OCI-LY7 (cell line): ENCODE data around the gene COX7A2L. TPM values are rescaled to one million over a fixed set of nuclear protein-coding genes. Genes with fewer than 3 reads are reported as not detected.
"Not testable (repeated sequence)": the region's sequence is repeated elsewhere in the genome, so short reads cannot be mapped to it uniquely, and the experiment has no call there.

Source experiments
- BruUV-seq: library from RNA; stranded (reverse); fragments of 400-500 nt; replicated peaks from 2 replicates; lab custom pipeline; 2021; lab: Mats Ljungman, UMichigan
- CTCF ChIA-PET: fragments of 300-600 bp; sonication (Branson Sonifier 250); formaldehyde crosslinking; loops from one replicate; lab custom pipeline; 2022; ENCODE audit warnings: antibody characterized with exemption; ENCODE audit not compliant: unreplicated experiment; lab: Charles Lee
- POLR2A ChIA-PET: fragments of 300-600 bp; sonication (Branson Sonifier 250); formaldehyde crosslinking; loops from one replicate; lab custom pipeline; 2022; ENCODE audit warnings: antibody characterized with exemption; lab: Charles Lee
- DNase-seq: peaks from one replicate; pipeline ENCODE4 v3.0.0-alpha.2; 2015; ENCODE audit warnings: low spot score
- H2AFZ ChIP-seq: fragments of 200-600 bp; sonication (generic), shearing (Covaris generic); 2 replicates; pipeline ENCODE4 v1.6.1; 2014; ENCODE audit warnings: mild to moderate bottlenecking, antibody characterized with exemption, low read length, moderate library complexity
- H3K27ac ChIP-seq: fragments of 200-600 bp; sonication (generic); 2 replicates; pipeline ENCODE4 v1.5.1; 2014; ENCODE audit warnings: mixed run types, low read depth, mild to moderate bottlenecking, moderate library complexity, low read length, inconsistent platforms; ENCODE audit not compliant: poor library complexity, severe bottlenecking
- H3K36me3 ChIP-seq: fragments of 200-600 bp; sonication (generic); 2 replicates; pipeline ENCODE4 v1.6.1; 2014; ENCODE audit warnings: mild to moderate bottlenecking, antibody characterized with exemption, low read length, moderate library complexity, mixed read lengths; ENCODE audit not compliant: insufficient read depth
- H3K4me1 ChIP-seq: fragments of 200-600 bp; sonication (generic); 2 replicates; pipeline ENCODE4 v1.5.1; 2014; ENCODE audit warnings: mild to moderate bottlenecking, low read length; ENCODE audit not compliant: insufficient read depth, poor library complexity, severe bottlenecking
- H3K4me2 ChIP-seq: fragments of 200-600 bp; sonication (generic); 2 replicates; pipeline ENCODE4 v1.6.1; 2014; ENCODE audit warnings: mild to moderate bottlenecking, low read length
- H3K4me3 ChIP-seq: fragments of 200-600 bp; sonication (generic); 2 replicates; pipeline ENCODE4 v1.5.1; 2014; ENCODE audit warnings: mild to moderate bottlenecking, low read depth, low read length; ENCODE audit not compliant: poor library complexity, severe bottlenecking
- H3K79me2 ChIP-seq: fragments of 200-600 bp; sonication (generic); 2 replicates; pipeline ENCODE4 v1.6.1; 2016; ENCODE audit warnings: low read depth, mild to moderate bottlenecking, low read length, moderate library complexity, mixed read lengths; ENCODE audit not compliant: insufficient read depth
- H3K9me2 ChIP-seq: fragments of 200-600 bp; sonication (generic); 2 replicates; pipeline ENCODE4 v1.6.1; 2016; ENCODE audit warnings: mild to moderate bottlenecking, low read length, mixed read lengths; ENCODE audit not compliant: insufficient read depth
- H3K9me3 ChIP-seq: fragments of 200-600 bp; sonication (generic); 2 replicates; pipeline ENCODE4 v1.6.1; 2014; ENCODE audit warnings: mild to moderate bottlenecking, mixed run types, low read length, mixed read lengths
- H4K20me1 ChIP-seq: fragments of 200-600 bp; sonication (generic); 2 replicates; pipeline ENCODE4 v1.6.1; 2014; ENCODE audit warnings: mild to moderate bottlenecking, antibody characterized with exemption, low read length, moderate library complexity, mixed read lengths; ENCODE audit not compliant: insufficient read depth
- CTCF ChIP-seq: fragments of 200-600 bp; sonication (generic); conservative IDR thresholded peaks from 2 replicates; pipeline ENCODE4 v1.5.1; 2014; ENCODE audit warnings: mild to moderate bottlenecking, antibody characterized with exemption, low read length, moderate library complexity, mixed read lengths
- EZH2phosphoT487 ChIP-seq: fragments of 200-600 bp; sonication (generic); IDR thresholded peaks from 2 replicates; pipeline ENCODE4 v1.6.1; 2018; ENCODE audit warnings: low read depth, borderline replicate concordance, mild to moderate bottlenecking, mixed run types, antibody characterized with exemption, low read length, moderate library complexity, mixed read lengths
- intact Hi-C: fragments of 100-400 bp; cut with micrococcal nuclease; formaldehyde crosslinking; loops from one replicate; pipeline ENCODE4 v1.10.0; 2022; ENCODE audit not compliant: unreplicated experiment
- total RNA-seq, 2 experiments: library from RNA; depleted of rRNA in 1 of 2; stranded (reverse); fragments of >200 nt in 1 of 2; shearing (Covaris generic) in 1 of 2; gene quantifications; 2 replicates each; pipeline ENCODE4 v1.2.3, GENCODE V29; 2014 to 2022

The COX7A2L gene
- total RNA-seq, 2 experiments from 2014 or later, result 118 to 121 TPM

DNA sequence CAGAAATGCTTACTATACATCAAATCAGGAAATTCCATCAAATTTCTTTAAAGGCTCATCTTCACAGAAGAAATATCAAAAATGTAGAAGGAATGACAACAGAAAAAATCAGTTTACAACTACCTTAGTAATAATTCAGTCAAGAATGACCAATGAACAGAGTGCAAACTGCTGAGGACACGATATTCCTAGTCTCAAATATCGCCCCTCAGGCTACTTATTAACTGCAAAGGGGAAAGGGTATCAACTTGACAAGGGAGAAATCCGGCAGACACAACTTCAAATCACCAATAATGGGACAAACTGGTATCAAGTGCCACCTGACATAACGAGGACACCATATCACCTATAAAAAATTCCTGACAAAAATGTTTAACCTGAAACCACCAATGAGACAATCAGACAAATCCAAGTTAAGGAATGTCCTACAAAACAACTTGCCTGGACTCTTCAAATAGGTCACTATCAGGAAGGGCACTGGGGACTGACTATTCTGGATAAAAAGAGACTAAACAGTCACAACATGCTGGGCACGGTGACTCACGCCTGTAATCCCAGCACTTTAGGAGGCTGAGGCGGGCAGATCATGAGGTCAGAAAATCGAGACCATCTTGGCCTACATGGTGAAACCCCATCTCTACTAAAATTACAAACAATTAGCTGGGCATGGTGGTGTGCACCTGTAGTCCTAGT, 12.8 kb downstream of the COX7A2L start:
- Histone ChIP-seq H3K27ac (no peak overlapping the region), H3K36me3 (peaks cover 96% of the 10 kb centered on the region), H3K4me1 (no peaks in the 10 kb centered on the region), H3K9me3 (no peaks in the 10 kb centered on the region), H4K20me1 (no peaks in the 10 kb centered on the region), H3K4me3 (no peak overlapping the region), H3K9me2 (no peaks in the 10 kb centered on the region), H3K4me2 (no peak overlapping the region), H3K79me2 (peaks cover 7% of the 10 kb centered on the region; the same call in 1 of the 2 replicates), H2AFZ (no peak overlapping the region)
- CTCF ChIA-PET, result no interaction called here
- BruUV-seq, result no TSS peak
- no peak for DNase-seq
- no peak for TF ChIP-seq EZH2phosphoT487
- intact Hi-C loops, result no loop called here
- POLR2A ChIA-PET, result no interaction called here

GRCh38 chr2:42347518-42347917, 13.5 kb downstream of the COX7A2L start:
- H3K27ac ChIP-seq, CTCF ChIA-PET, H3K9me2 ChIP-seq, DNase-seq, H3K4me3 ChIP-seq, H3K4me1 ChIP-seq, BruUV-seq, H4K20me1 ChIP-seq, H3K9me3 ChIP-seq, H3K79me2 ChIP-seq, H2AFZ ChIP-seq, intact Hi-C loops, H3K4me2 ChIP-seq: not testable (repeated sequence)
- POLR2A ChIA-PET, result interaction anchor here (0.6 to 0.7 kb wide), 3 partner anchors 279 to 866 kb away, joined by 3 read pairs; no protein-coding TSS in a partner anchor
- peaks cover 90% of the 10 kb centered on the region for H3K36me3 ChIP-seq

DNA sequence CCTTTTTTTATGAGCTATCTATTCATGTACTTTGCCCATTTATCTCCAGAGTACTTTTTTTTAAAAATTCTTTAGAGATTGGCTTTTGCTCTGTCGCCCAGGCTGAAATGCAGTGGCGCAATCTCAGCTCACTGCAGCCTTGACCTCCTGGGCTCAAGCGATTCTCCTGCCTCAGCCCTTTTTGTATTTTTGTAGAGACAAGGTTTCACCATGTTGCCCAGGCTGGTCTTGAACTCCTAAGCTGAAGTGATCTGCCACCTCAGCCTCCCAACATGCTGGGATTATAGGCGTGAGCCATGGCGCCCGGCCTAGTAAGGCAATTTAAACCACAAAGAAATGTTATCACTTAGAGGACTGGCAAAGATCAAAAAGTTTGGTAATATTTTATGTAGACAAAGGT, 14.2 kb downstream of the COX7A2L start:
- POLR2A ChIA-PET, result interaction anchor here (0.6 to 1.2 kb wide), 5 partner anchors 18 to 395 kb away, joined by 3 to 4 read pairs (median 3); no protein-coding TSS in a partner anchor
- peaks cover 84% of the 10 kb centered on the region for H3K36me3 ChIP-seq

DNA sequence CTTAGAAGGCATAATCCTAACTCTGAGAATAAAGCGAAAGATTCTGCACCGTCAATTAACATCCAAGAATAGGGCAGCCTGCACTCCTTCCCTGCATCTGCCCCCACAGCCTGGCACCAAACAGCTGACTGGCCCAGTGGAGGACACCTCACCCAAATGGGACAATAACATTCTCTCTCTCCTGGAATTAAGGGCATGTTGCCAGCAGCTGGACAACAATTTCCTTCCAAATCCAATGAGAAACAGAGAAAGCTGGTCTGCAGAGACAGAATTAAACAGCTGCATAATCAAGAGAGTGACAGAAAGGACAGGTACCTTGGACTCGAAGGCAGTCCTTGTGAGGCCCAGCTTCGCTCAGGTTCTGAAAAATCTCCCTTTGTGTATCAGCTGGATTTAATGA, 15.0 kb downstream of the COX7A2L start:
- Histone ChIP-seq H2AFZ (no peak overlapping the region), H3K79me2 (peaks cover 4% of the 10 kb centered on the region; the same call in 1 of the 2 replicates), H3K9me2 (no peaks in the 10 kb centered on the region), H3K4me1 (no peaks in the 10 kb centered on the region), H3K4me3 (no peak overlapping the region), H4K20me1 (no peaks in the 10 kb centered on the region), H3K9me3 (no peaks in the 10 kb centered on the region), H3K36me3 (peaks cover 79% of the 10 kb centered on the region), H3K4me2 (no peak overlapping the region), H3K27ac (no peak overlapping the region)
- ChIA-PET POLR2A (interaction anchor here (0.5 to 1.2 kb wide), 4 partner anchors 13 to 30 kb away, joined by 3 to 4 read pairs (median 3); no protein-coding TSS in a partner anchor), CTCF (no interaction called here)
- no peak for DNase-seq
- no TSS peak for BruUV-seq
- TF ChIP-seq EZH2phosphoT487, result no peak
- TF ChIP-seq CTCF, result no peak
- intact Hi-C loops, result no loop called here

More for the DNA sequence above, 14.2 kb downstream of the COX7A2L start:
- H3K9me3 ChIP-seq, H3K4me2 ChIP-seq, H2AFZ ChIP-seq, CTCF ChIA-PET, H3K79me2 ChIP-seq, BruUV-seq, H3K4me1 ChIP-seq, H3K27ac ChIP-seq, H3K9me2 ChIP-seq, DNase-seq, H4K20me1 ChIP-seq, intact Hi-C loops, H3K4me3 ChIP-seq: not testable (repeated sequence)
